Panc1 (cell line): ENCODE data around the gene KNCN. TPM values are rescaled to one million over a fixed set of nuclear protein-coding genes. Genes with fewer than 3 reads are reported as not detected.

Experiments
- ATAC-seq: fragments of 200-7000 bp; cut with Tn5 transposase; 2 replicates; pipeline ENCODE4 v1.9.1; 2020; ENCODE audit warnings: mild to moderate bottlenecking, moderate library complexity
- BruUV-seq: library from RNA; stranded (reverse); fragments of 400-500 nt; replicated peaks from 2 replicates; lab custom pipeline; 2021; lab: Mats Ljungman, UMichigan
- CTCF ChIA-PET: fragments of 300-600 bp; sonication (Branson Sonifier 250); formaldehyde crosslinking; loops from one replicate; lab custom pipeline; 2022; ENCODE audit warnings: antibody characterized with exemption; lab: Charles Lee
- POLR2A ChIA-PET: fragments of 300-600 bp; sonication (Branson Sonifier 250); formaldehyde crosslinking; loops from one replicate; lab custom pipeline; 2022; ENCODE audit warnings: antibody characterized with exemption; lab: Charles Lee
- DNase-seq: peaks from one replicate; pipeline ENCODE4 v3.0.0-alpha.2; 2010; ENCODE audit warnings: low read depth, low spot score
- H3K27ac ChIP-seq: 2 replicates; pipeline ENCODE4 v1.5.1; 2011; ENCODE audit warnings: mild to moderate bottlenecking, low read length, inconsistent platforms
- H3K27me3 ChIP-seq: fragments of 200-500 bp; sonication (Bioruptor generic); 2 replicates; pipeline ENCODE4 v1.6.0; 2014; ENCODE audit warnings: low read length, inconsistent platforms; ENCODE audit not compliant: control insufficient read depth, insufficient read depth
- H3K36me3 ChIP-seq: fragments of 200-500 bp; sonication (Bioruptor generic); 2 replicates; pipeline ENCODE4 v1.5.1; 2014; ENCODE audit warnings: inconsistent platforms, mild to moderate bottlenecking, low read length, moderate library complexity; ENCODE audit not compliant: control insufficient read depth, insufficient read depth
- H3K4me1 ChIP-seq: 2 replicates; pipeline ENCODE4 v1.5.1; 2011; ENCODE audit warnings: inconsistent platforms, mild to moderate bottlenecking, low read length, moderate library complexity; ENCODE audit not compliant: control insufficient read depth, insufficient read depth
- H3K4me3 ChIP-seq, 2 experiments: 2 replicates each; pipeline ENCODE4 v1.5.1; 2011 to 2012; ENCODE audit warnings: low read depth in 2 of 2, low read length in 2 of 2, mild to moderate bottlenecking in 2 of 2, inconsistent platforms in 1 of 2, moderate library complexity in 1 of 2
- H3K9me3 ChIP-seq: fragments of 200-500 bp; sonication (Bioruptor generic); 2 replicates; pipeline ENCODE4 v1.5.1; 2014; ENCODE audit warnings: low read depth, mild to moderate bottlenecking, inconsistent platforms, low read length, moderate library complexity; ENCODE audit not compliant: control insufficient read depth, insufficient read depth
- POLR2AphosphoS5 ChIP-seq: IDR thresholded peaks from 2 replicates; pipeline ENCODE4 v1.6.1; 2012; ENCODE audit warnings: mild to moderate bottlenecking, low read depth, low read length, moderate library complexity
- REST ChIP-seq, 2 experiments: IDR thresholded peaks; 2 replicates each; pipeline ENCODE4 v1.6.1; 2011 to 2012; ENCODE audit warnings: low read depth in 2 of 2, control low read depth in 1 of 2, low read length in 1 of 2, mild to moderate bottlenecking in 1 of 2, moderate library complexity in 1 of 2; ENCODE audit not compliant: insufficient read depth in 1 of 2
- SIN3A ChIP-seq: IDR thresholded peaks from 2 replicates; pipeline ENCODE4 v1.6.1; 2012; ENCODE audit warnings: low read depth, mild to moderate bottlenecking, low read length, moderate library complexity, borderline replicate concordance; ENCODE audit not compliant: insufficient read depth
- TCF7L2 ChIP-seq: IDR thresholded peaks from 2 replicates; pipeline ENCODE4 v1.6.1; 2011; ENCODE audit warnings: mild to moderate bottlenecking, low read depth, low read length, inconsistent platforms
- in situ Hi-C: cut with HindIII; loops from 2 replicates; pipeline ENCODE4 v1.10.0; 2016; ENCODE audit warnings: low sequenced_read_pairs, low pct_unique_long_range_greater_than_20kb
- intact Hi-C: fragments of 100-400 bp; cut with micrococcal nuclease; formaldehyde crosslinking; loops from one replicate; pipeline ENCODE4 v1.10.0; 2022; ENCODE audit not compliant: unreplicated experiment
- total RNA-seq: library from RNA; stranded (reverse); gene quantifications from one replicate; pipeline ENCODE4 v1.2.1, GENCODE V29; 2021; ENCODE audit not compliant: unreplicated experiment
- TF ChIP-seq, protein P1 (sequence below): fragments of 450-650 bp; IDR thresholded peaks from 2 replicates; pipeline ENCODE4 v1.5.1; 2017; ENCODE audit warnings: mild to moderate bottlenecking

The KNCN gene
- total RNA-seq, 1 experiment from 2014 or later = not detected

DNA sequence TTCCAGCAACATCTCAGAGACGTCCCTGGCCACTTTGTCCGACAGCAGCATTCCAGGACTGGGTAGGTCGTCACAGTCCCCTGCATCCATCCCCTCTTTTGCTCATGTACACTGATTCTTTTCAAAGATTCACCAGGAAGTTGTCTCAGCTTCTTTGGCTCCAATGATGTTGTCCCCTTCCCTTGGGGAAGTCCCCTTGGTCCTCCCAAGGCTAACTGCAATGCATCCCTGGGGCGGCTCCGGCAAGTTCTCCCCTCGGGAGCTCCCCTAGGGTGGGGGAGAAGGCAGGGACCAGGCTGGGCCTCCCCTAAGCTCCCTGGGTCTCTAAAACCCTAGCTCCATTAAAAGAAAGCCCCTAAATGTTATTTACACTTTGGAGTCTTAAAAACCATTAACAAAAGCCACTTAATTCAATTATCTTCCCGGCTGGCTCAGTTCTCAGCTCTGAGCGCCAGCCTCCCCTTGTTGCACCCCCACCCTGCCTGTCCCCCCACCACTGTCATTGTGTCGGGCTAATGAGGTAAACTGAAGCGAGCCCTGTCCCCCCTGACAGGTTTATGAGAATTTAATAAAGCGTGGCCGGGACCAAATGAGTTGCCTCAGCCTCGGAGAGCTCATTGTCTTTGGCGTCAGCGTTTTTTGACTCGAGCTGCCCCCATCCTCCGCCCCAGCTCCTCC is 25.3 kb downstream of the KNCN start:
- Histone ChIP-seq H3K27ac (no peak overlapping the region), H3K27me3 (no peaks in the 10 kb centered on the region), H3K4me3 (no peak overlapping the region), H3K9me3 (no peaks in the 10 kb centered on the region), H3K4me1 (no peaks in the 10 kb centered on the region; the same call in 1 of the 2 replicates), H3K36me3 (no peaks in the 10 kb centered on the region)
- TF ChIP-seq POLR2AphosphoS5 (no peak), SIN3A (no peak), REST (IDR thresholded peaks at IDR 0.05; ENCODE audit: insufficient read depth in 1 of 2, low read depth in 2 of 2, low read length in 1 of 2) (no peak), TCF7L2 (no peak)
- TF ChIP-seq, protein P1, sequence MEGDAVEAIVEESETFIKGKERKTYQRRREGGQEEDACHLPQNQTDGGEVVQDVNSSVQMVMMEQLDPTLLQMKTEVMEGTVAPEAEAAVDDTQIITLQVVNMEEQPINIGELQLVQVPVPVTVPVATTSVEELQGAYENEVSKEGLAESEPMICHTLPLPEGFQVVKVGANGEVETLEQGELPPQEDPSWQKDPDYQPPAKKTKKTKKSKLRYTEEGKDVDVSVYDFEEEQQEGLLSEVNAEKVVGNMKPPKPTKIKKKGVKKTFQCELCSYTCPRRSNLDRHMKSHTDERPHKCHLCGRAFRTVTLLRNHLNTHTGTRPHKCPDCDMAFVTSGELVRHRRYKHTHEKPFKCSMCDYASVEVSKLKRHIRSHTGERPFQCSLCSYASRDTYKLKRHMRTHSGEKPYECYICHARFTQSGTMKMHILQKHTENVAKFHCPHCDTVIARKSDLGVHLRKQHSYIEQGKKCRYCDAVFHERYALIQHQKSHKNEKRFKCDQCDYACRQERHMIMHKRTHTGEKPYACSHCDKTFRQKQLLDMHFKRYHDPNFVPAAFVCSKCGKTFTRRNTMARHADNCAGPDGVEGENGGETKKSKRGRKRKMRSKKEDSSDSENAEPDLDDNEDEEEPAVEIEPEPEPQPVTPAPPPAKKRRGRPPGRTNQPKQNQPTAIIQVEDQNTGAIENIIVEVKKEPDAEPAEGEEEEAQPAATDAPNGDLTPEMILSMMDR = no peak
- in situ Hi-C loops = no loop called here
- no peak for DNase-seq
- POLR2A ChIA-PET = no interaction called here
- ATAC-seq = no peak
- intact Hi-C loops = no loop called here
- no TSS peak for BruUV-seq
- CTCF ChIA-PET = interaction anchor here (1.2 to 5.0 kb wide), 4 partner anchors 38 to 79 kb away, joined by 3 to 34 read pairs (median 5); no protein-coding TSS in a partner anchor

DNA sequence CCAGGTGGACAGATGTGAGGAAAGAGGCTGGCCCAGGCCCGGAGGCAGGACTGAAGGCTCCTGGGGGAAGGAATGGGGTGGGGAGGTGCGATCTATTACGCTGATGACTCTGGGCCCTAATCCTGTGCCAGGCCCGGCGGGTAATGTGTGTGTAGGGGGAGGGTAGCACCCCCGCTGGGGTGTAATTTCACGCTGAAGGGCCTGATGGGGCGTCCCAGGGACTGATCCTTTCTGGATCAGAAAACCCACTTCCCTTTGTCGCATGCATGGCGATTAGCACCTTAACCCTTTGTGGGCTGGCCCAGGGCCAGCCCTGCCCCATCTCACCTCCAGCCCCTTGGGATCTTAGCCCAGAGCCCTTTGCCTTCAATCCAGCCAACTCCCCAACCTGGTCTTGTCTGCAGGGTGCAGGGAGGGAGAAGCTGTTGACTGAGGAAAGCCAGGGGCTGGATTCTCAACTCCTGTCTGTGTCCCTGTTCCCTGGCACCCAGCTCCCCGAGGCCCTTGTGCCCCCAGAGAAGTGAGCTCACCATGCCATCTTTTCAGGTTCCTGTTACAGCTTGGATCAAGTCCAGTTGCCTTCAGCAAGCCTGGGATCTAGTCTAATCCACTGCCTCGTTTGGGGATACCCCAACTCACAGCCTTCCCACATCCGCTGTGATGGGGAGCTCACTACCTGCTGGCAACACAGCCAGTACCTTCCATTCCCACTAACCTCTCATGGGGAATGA is 26.0 kb downstream of the KNCN start:
- TF ChIP-seq, protein P1 = no peak
- TF ChIP-seq TCF7L2 (no peak), POLR2AphosphoS5 (no peak), REST (IDR thresholded peaks at IDR 0.05; ENCODE audit: insufficient read depth in 1 of 2, low read depth in 2 of 2, low read length in 1 of 2) (no peak), SIN3A (no peak)
- H3K4me1 ChIP-seq = peaks cover 4% of the 10 kb centered on the region; the same call in 1 of the 2 replicates
- no peaks in the 10 kb centered on the region for H3K27me3 ChIP-seq
- no peaks in the 10 kb centered on the region for H3K36me3 ChIP-seq
- intact Hi-C loops = no loop called here
- ChIA-PET CTCF (interaction anchor here (1.2 to 5.0 kb wide), 2 partner anchors 48 to 78 kb away, joined by 3 to 34 read pairs; no protein-coding TSS in a partner anchor), POLR2A (no interaction called here)
- no peaks in the 10 kb centered on the region for H3K9me3 ChIP-seq
- no peak overlapping the region for H3K4me3 ChIP-seq
- DNase-seq (no peak), ATAC-seq (no peak)
- H3K27ac ChIP-seq = no peak overlapping the region
- BruUV-seq = no TSS peak
- in situ Hi-C loops = no loop called here
